NCI-H1092 (cell line): ENCODE measurements around the gene ZNF433.

Source experiments
- DNase-seq: peaks from one replicate; lab custom pipeline; 2025; lab: John Stamatoyannopoulos, UW

Gene ZNF433

GRCh38 chr19:11989112-11989456 is 46.4 kb downstream of the ZNF433 start:
- DNase-seq = no peak

DNA sequence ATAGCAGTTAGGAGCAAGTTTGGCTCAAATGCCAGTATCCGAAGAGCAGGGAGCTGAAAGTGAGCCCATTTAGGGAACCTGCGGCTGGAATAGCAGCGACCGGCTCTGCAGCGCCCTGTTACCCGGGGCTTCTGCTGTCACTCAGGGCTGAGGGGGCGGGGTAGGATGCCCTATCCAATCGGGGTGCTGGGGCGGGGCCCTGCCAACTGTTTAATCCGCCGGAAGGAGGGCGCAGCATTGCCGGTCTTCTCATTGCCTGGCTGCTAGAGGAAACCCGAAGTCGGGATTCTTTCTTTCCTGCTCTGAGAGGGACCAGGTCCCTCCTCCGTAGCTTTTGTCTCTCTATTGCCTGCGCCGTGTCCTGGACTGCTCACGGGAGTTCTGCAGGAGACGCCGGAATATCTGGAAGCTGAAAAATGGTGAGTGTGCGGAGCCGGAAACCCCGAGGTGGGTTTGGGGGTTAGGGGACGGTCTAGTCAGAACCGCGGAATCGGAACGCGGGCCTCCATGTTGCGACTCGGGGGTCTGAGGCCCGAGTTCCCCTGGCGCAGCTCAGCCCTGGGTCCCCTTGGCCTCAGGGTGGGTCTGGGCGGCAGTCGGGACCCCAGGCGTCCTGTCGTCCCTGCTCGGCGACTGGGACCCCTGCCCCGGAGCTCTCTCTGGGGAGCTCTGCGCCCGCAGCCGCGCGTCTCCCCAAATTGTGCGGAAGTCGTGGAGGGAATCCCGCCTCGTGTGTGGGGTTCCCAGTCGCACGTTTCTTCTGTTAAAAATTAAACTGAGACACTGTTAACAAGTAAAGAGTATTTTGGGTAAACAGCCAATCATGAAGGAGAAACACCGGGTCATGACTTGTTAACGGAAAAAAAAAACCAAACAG is 47.8 kb downstream of the ZNF433 start:
- peak; percentile 89 for DNase-seq

- DNase-seq = no peak
Measured at GRCh38 chr19:11986754-11987153, 48.7 kb downstream of the ZNF433 start.

GRCh38 chr19:11984986-11985385 is 50.5 kb downstream of the ZNF433 start:
- DNase-seq = no peak

DNA sequence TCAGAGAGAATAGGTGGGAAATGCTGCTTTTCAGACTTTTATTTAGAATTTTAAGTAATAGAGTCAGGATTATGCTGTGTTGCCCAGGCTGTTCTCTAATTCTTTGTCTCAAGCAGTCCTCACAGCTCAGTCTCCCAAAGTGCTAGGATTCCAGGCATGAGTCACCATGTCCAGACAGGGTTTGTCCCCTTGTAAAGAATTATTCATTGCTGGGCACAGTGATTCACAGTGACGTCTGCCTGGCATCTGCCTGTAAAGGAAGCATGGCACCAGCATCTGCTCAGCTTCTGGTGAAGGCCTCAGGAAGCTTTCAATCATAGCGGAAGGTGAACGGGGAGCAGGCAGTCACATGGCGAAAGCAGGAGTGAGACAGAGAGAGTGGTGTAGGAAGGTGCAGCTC is 53.0 kb downstream of the ZNF433 start:
- no peak for DNase-seq

- no peak for DNase-seq
Measured at GRCh38 chr19:11979527-11979926, 56.0 kb downstream of the ZNF433 start.

DNA sequence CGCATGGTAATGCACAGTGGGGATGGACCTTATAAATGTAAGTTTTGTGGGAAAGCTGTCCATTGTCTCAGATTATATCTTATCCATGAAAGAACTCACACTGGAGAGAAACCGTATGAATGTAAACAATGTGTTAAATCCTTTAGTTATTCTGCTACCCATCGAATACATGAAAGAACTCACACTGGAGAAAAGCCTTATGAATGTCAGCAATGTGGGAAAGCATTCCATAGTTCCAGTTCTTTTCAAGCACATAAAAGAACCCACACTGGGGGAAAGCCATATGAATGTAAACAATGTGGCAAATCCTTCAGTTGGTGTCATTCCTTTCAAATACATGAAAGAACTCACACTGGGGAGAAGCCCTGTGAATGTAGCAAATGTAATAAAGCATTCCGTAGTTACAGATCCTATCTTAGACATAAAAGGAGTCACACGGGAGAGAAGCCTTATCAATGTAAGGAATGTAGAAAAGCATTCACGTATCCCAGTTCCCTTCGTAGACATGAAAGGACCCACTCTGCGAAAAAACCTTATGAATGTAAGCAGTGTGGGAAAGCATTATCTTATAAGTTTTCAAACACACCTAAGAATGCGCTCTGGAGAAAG is 56.9 kb downstream of the ZNF433 start:
- DNase-seq = no peak

DNA sequence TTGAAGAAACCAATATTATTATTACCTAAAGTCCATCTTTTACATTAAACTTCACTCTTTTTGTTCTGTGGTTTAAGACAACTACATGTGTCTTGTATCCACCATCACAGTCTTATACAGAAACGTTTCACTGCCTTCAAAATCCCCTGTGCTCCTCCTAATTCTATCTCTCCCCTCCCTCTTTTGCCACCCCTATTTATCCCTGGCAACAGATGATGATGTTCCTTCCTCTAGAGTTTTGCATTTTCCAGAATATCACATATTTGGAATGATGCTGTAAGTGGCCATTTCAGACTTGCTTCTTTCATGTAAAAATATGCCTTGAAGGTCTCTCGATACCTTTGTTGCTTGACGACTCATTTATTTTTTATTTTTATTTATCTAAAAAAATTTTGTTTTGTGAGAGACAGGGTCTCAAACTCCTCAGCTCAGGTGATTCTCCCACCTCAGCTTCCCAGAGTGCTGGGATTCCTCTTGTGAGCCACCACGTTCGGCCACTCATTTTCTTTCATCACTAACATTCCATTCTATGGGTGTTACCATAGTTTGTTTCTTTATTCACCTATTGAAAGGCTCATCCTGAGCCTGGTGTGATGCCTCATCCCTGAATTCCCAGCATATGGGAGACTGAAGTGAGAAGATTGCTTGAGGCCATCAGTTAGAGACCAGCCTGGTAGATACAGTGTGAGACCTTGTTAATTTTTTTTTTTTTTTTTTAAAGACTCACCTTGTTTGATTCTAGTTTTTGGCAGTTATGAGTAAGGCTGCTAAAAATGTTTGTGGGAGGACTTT is 62.3 kb downstream of the ZNF433 start:
- no peak for DNase-seq

DNA sequence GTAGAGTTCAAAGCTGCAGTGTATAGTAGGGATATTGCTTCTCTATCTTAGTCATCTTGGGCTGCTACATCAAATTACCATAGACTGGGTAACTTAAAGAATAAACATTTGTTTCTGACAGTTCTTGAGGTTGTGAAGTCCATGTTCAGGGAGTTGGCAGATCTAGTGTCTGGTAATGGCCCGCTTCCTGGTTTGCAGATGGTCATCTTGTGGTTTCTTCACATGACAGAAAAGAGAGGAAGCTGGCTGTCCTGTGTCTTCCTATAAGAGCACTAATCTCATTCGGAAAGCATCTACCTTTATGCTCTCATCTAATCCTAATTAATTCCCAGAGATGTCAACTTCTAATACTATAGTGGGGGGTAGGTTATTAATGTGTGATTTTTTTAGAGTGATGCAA is 64.4 kb downstream of the ZNF433 start:
- no peak for DNase-seq

- DNase-seq = no peak
Measured at GRCh38 chr19:11970174-11970573, 65.3 kb downstream of the ZNF433 start.

DNA sequence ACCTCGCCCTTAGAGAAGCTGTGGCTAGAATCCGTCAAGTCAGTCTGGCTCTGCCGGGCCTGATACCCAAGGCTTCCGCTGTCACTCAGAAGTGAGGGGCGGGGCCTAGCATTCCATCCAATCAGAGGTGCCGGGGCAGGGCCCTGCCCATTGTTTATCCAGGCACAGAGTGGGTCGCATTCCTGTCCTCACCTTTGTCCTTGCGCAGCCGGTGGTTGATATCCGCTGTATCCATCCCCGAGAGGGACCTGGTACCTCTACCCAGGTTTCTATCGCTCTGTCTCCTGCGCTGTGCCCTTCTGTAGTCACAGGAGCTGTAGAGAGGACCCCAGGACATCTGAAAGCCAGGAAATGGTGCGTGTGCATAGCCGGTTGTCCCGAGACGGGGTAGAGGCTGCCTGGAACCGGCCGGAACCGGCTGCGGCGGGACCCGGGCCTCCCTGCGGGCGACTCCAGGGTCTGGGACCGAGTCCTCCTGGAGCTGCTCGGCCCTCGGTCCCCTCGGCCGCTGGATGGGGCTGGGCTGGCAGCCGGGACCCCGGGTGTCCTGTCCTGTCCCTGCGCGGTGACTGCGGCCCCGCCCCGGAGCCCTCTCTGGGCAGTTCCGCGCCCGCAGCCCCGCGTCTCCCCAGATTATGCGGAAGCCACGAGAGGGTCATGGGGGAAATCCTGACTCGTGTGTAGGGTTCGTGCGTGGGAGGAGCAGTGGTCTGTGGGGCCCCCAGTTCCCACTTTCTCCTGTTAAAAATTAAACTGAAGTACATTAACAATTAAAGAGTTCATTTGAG is 70.4 kb downstream of the ZNF433 start, which contains the start of gene ZNF763:
Gene ZNF763 (plus strand): TSS at position 183 of the 788 bp plus-strand sequence. CDS start 169 bp downstream, at position 352.
- peak; percentile 49 for DNase-seq
